Osteocyte (in vitro differentiated cells): Measurements from ENCODE around the gene ZNF473. TPM values are rescaled to one million over a fixed set of nuclear protein-coding genes. Genes with fewer than 3 reads are reported as not detected.

Experiments used
- DNase-seq: peaks from one replicate; pipeline ENCODE4 v3.0.0; 2021; ENCODE audit warnings: mixed read lengths; ENCODE audit not compliant: unreplicated experiment; ENCODE audit errors: extremely low spot score
- H3K27ac Mint-ChIP-seq: one replicate; pipeline ENCODE4 v1.8.0; 2021; ENCODE audit warnings: mild to moderate bottlenecking, mixed read lengths; ENCODE audit not compliant: unreplicated experiment
- H3K27me3 Mint-ChIP-seq: one replicate; pipeline ENCODE4 v1.8.0; 2021; ENCODE audit warnings: mixed read lengths; ENCODE audit not compliant: unreplicated experiment
- H3K36me3 Mint-ChIP-seq: one replicate; pipeline ENCODE4 v1.8.0; 2021; ENCODE audit warnings: mixed read lengths; ENCODE audit not compliant: unreplicated experiment
- H3K4me1 Mint-ChIP-seq: one replicate; pipeline ENCODE4 v1.8.0; 2021; ENCODE audit warnings: mixed read lengths; ENCODE audit not compliant: unreplicated experiment
- H3K4me3 Mint-ChIP-seq: one replicate; pipeline ENCODE4 v1.8.0; 2021; ENCODE audit warnings: mild to moderate bottlenecking, moderate library complexity, mixed read lengths; ENCODE audit not compliant: unreplicated experiment
- H3K9me3 Mint-ChIP-seq: one replicate; pipeline ENCODE4 v1.8.0; 2021; ENCODE audit warnings: mixed read lengths; ENCODE audit not compliant: unreplicated experiment
- total RNA-seq: library from RNA; stranded (reverse); gene quantifications from 2 replicates; pipeline ENCODE4 v1.2.1, GENCODE V29; 2021
- TF ChIP-seq, protein P1 (sequence below): fragments of 200-600 bp; sonication (generic); IDR thresholded peaks from 2 replicates; pipeline ENCODE4 v1.5.0; 2021; ENCODE audit warnings: antibody characterized with exemption, mild to moderate bottlenecking, moderate library complexity

Gene ZNF473
- total RNA-seq, 1 donor from 2014 or later = 9.8 TPM

- Mint-ChIP-seq H3K4me3 (no peak overlapping the region), H3K36me3 (peaks cover 39% of the 10 kb centered on the region), H3K27ac (peak overlapping the region; percentile 81), H3K27me3 (no peaks in the 10 kb centered on the region), H3K4me1 (peaks cover 16% of the 10 kb centered on the region), H3K9me3 (no peaks in the 10 kb centered on the region)
- no peak for DNase-seq
- TF ChIP-seq, protein P1, sequence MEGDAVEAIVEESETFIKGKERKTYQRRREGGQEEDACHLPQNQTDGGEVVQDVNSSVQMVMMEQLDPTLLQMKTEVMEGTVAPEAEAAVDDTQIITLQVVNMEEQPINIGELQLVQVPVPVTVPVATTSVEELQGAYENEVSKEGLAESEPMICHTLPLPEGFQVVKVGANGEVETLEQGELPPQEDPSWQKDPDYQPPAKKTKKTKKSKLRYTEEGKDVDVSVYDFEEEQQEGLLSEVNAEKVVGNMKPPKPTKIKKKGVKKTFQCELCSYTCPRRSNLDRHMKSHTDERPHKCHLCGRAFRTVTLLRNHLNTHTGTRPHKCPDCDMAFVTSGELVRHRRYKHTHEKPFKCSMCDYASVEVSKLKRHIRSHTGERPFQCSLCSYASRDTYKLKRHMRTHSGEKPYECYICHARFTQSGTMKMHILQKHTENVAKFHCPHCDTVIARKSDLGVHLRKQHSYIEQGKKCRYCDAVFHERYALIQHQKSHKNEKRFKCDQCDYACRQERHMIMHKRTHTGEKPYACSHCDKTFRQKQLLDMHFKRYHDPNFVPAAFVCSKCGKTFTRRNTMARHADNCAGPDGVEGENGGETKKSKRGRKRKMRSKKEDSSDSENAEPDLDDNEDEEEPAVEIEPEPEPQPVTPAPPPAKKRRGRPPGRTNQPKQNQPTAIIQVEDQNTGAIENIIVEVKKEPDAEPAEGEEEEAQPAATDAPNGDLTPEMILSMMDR = no peak
Measured at GRCh38 chr19:50003810-50004419, 21.9 kb upstream of the ZNF473 start.

- peaks cover 16% of the 10 kb centered on the region for H3K4me1 Mint-ChIP-seq
- H3K4me3 Mint-ChIP-seq = no peak overlapping the region
- no peak overlapping the region for H3K27ac Mint-ChIP-seq
- H3K27me3 Mint-ChIP-seq = no peaks in the 10 kb centered on the region
- TF ChIP-seq, protein P1 = no peak
- H3K9me3 Mint-ChIP-seq = no peaks in the 10 kb centered on the region
- no peak for DNase-seq
- H3K36me3 Mint-ChIP-seq = peaks cover 30% of the 10 kb centered on the region
Measured at GRCh38 chr19:50005428-50005827, 20.4 kb upstream of the ZNF473 start.

DNA sequence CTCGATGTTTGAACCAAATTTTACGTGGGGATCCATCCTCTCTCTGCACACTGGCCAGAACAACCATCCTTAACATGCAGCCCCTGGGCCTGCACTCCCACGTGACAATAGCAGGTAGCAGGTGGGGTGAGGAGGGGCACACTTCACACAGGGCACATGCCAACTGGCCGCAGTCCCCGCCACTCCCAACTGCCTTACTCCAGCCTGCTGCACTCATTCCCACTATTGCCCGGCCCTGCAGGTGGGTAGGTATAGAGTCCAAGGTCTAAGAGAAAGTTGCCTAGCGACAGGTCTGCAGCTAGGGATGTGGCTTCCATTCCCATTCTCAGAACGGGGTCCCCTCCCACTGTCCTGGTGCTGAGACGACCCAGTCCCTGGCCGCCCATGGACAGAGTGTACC, 18.6 kb upstream of the ZNF473 start:
- no peaks in the 10 kb centered on the region for H3K9me3 Mint-ChIP-seq
- peaks cover 26% of the 10 kb centered on the region for H3K36me3 Mint-ChIP-seq
- DNase-seq = no peak
- no peak overlapping the region for H3K27ac Mint-ChIP-seq
- peaks cover 16% of the 10 kb centered on the region for H3K4me1 Mint-ChIP-seq
- TF ChIP-seq, protein P1 = no peak
- no peak overlapping the region for H3K4me3 Mint-ChIP-seq
- no peaks in the 10 kb centered on the region for H3K27me3 Mint-ChIP-seq

DNA sequence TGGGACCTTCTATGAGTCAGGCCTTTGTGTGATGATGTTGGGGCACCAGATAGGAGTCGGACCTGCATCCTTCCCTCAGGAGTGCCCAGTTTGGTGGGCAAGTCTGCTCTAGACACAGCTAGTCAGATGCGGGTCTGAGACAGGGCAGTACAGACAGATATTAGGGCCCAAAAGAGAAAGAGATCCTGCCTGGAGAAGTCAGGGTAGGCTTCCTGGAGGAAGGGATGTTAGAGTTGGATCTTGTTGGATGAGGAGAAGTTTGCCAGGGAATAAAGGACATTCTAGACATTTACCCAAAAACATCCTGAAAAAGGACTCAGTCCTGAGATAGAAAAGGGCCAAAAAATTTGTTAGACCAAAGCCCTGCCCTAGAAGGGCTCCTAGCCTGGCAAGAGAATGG, 17.9 kb upstream of the ZNF473 start:
- Mint-ChIP-seq H3K4me3 (no peak overlapping the region), H3K9me3 (no peaks in the 10 kb centered on the region), H3K4me1 (peaks cover 16% of the 10 kb centered on the region), H3K27me3 (no peaks in the 10 kb centered on the region), H3K27ac (no peak overlapping the region), H3K36me3 (peaks cover 24% of the 10 kb centered on the region)
- no peak for DNase-seq
- TF ChIP-seq, protein P1 = no peak

GRCh38 chr19:50008532-50008931, 17.3 kb upstream of the ZNF473 start:
- TF ChIP-seq, protein P1 = no peak
- no peak overlapping the region for H3K4me3 Mint-ChIP-seq
- H3K9me3 Mint-ChIP-seq = no peaks in the 10 kb centered on the region
- peaks cover 16% of the 10 kb centered on the region for H3K4me1 Mint-ChIP-seq
- peaks cover 30% of the 10 kb centered on the region for H3K36me3 Mint-ChIP-seq
- DNase-seq = no peak
- H3K27me3 Mint-ChIP-seq = no peaks in the 10 kb centered on the region
- H3K27ac Mint-ChIP-seq = no peak overlapping the region
